SK-N-MC (cell line): ENCODE measurements around the gene WDR27.

Experiments
- EZH2 ChIP-seq: fragments of 200-600 bp; sonication (generic); IDR thresholded peaks from one replicate; pipeline ENCODE4 v1.6.1; 2017; ENCODE audit warnings: antibody characterized with exemption
- FOXP2 ChIP-seq: optimal IDR thresholded peaks from 2 replicates; pipeline ENCODE3; 2011; ENCODE audit warnings: mild to moderate bottlenecking, moderate library complexity; ENCODE audit not compliant: insufficient read depth; ENCODE audit errors: extremely low read length, control extremely low read depth
- POLR2AphosphoS5 ChIP-seq: IDR thresholded peaks from 2 replicates; pipeline ENCODE4 v1.6.1; 2012; ENCODE audit warnings: mild to moderate bottlenecking, low read depth, low read length, borderline replicate concordance

- TF ChIP-seq EZH2, result no peak
- TF ChIP-seq POLR2AphosphoS5, result no peak
- TF ChIP-seq FOXP2, result no peak
Measured at GRCh38 chr6:169452117-169452868, 249.5 kb downstream of the WDR27 start.
